ENCODE measurements around the gene HOXB3.

HOXB3 gene

DNA sequence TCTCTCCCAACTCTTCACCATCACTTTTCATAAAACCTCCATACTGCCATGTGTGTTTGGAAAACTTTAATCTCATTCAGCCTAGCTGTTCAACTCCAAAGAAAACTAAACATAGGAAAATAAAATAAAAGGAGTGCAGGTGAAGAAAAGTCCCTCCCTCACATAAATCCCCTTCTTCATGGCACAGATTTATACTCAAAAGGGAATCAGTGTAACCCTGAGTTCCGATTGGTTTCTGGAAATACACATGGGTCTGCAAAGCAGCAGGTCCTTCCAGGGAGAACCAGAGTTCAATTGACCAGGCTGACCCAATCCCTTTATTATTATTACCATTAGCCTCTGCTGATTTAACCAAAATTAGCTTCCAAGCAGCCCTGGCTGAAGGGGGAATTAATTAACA, 36.2 kb downstream of the HOXB3 start:
- Histone ChIP-seq H3K4me1 (ENCODE audit: control insufficient read depth, insufficient read depth, low read length) (peaks cover 59% of the 10 kb centered on the region), H3K36me3 (ENCODE audit: control insufficient read depth in 2 of 2, insufficient read depth in 1 of 2, low read length in 2 of 2) (peaks cover 20 to 60% of the 10 kb centered on the region in 2 experiments), H3K27ac (ENCODE audit: extremely low read depth, low read depth, low read length) (peak overlapping the region; percentile 97; the same call in 1 of the 2 replicates), H3K4me3 (ENCODE audit: low read depth, low read length) (no peak overlapping the region), H3K9me3 (ENCODE audit: control insufficient read depth, insufficient read depth, low read depth, low read length) (no peaks in the 10 kb centered on the region)
- ChIA-PET POLR2A (interaction anchor here (3.0 kb wide), 1 partner anchor 23 kb away, joined by 26 read pairs; no protein-coding TSS in a partner anchor), CTCF (interaction anchor here (0.7 to 1.2 kb wide), 2 partner anchors 34 to 67 kb away, joined by 5 read pairs; no protein-coding TSS in a partner anchor)
- TF ChIP-seq ZSCAN16 (tag by site-specific recombination; IDR thresholded peaks at IDR 0.05) (no peak), ZNF366 (tag by site-specific recombination; conservative IDR thresholded peaks at IDR 0.05) (0 out of 2 replicates have a peak, but pooled peaks have one; percentile 17), ZNF155 (tag by site-specific recombination; IDR thresholded peaks at IDR 0.05) (no peak), ZNF785 (tag by site-specific recombination; IDR thresholded peaks at IDR 0.05) (no peak), ZSCAN30 (tag by site-specific recombination; IDR thresholded peaks at IDR 0.05) (no peak), GFI1B (tag by site-specific recombination; IDR thresholded peaks at IDR 0.05) (peak; percentile 19; the same call in 1 of the 2 replicates), ZNF274 (IDR thresholded peaks at IDR 0.05; ENCODE audit: low read length) (no peak), ZNF274 (tag by site-specific recombination; IDR thresholded peaks at IDR 0.05; ENCODE audit: borderline replicate concordance) (no peak), HOXC10 (CRISPR knock-in tag; IDR thresholded peaks at IDR 0.05) (no peak)
- TF ChIP-seq, protein P1, sequence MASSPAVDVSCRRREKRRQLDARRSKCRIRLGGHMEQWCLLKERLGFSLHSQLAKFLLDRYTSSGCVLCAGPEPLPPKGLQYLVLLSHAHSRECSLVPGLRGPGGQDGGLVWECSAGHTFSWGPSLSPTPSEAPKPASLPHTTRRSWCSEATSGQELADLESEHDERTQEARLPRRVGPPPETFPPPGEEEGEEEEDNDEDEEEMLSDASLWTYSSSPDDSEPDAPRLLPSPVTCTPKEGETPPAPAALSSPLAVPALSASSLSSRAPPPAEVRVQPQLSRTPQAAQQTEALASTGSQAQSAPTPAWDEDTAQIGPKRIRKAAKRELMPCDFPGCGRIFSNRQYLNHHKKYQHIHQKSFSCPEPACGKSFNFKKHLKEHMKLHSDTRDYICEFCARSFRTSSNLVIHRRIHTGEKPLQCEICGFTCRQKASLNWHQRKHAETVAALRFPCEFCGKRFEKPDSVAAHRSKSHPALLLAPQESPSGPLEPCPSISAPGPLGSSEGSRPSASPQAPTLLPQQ (tag by site-specific recombination; IDR thresholded peaks at IDR 0.05) = no peak
- TF ChIP-seq, protein P2, sequence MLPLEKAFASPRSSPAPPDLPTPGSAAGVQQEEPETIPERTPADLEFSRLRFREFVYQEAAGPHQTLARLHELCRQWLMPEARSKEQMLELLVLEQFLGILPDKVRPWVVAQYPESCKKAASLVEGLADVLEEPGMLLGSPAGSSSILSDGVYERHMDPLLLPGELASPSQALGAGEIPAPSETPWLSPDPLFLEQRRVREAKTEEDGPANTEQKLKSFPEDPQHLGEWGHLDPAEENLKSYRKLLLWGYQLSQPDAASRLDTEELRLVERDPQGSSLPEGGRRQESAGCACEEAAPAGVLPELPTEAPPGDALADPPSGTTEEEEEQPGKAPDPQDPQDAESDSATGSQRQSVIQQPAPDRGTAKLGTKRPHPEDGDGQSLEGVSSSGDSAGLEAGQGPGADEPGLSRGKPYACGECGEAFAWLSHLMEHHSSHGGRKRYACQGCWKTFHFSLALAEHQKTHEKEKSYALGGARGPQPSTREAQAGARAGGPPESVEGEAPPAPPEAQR (tag by site-specific recombination; IDR thresholded peaks at IDR 0.05) = no peak
- TF ChIP-seq, protein P3, sequence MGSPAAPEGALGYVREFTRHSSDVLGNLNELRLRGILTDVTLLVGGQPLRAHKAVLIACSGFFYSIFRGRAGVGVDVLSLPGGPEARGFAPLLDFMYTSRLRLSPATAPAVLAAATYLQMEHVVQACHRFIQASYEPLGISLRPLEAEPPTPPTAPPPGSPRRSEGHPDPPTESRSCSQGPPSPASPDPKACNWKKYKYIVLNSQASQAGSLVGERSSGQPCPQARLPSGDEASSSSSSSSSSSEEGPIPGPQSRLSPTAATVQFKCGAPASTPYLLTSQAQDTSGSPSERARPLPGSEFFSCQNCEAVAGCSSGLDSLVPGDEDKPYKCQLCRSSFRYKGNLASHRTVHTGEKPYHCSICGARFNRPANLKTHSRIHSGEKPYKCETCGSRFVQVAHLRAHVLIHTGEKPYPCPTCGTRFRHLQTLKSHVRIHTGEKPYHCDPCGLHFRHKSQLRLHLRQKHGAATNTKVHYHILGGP (tag by site-specific recombination; IDR thresholded peaks at IDR 0.05) = no peak

DNA sequence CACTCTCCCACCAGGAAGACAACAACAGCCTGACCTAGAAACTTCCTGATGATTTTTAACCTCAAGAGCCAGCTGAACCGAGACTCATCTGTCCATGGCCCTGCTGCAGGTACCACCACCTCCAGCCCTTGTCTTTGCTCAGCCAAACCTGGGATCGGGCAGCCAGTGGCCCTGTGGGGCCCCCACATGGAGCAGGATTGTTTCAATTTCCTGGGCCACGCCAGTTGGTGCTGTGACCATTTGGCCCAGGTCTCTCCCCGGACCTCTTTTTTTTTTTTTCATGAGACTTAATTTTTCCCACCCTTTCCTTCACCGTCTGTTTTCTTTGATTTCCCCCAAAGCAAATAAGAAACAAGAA, 36.9 kb downstream of the HOXB3 start:
- Histone ChIP-seq H3K9me3 (ENCODE audit: control insufficient read depth, insufficient read depth, low read depth, low read length) (no peaks in the 10 kb centered on the region), H3K27ac (ENCODE audit: extremely low read depth, low read depth, low read length) (no peak overlapping the region), H3K4me3 (ENCODE audit: low read depth, low read length) (no peak overlapping the region), H3K36me3 (ENCODE audit: control insufficient read depth in 2 of 2, insufficient read depth in 1 of 2, low read length in 2 of 2) (peaks cover 15 to 54% of the 10 kb centered on the region in 2 experiments), H3K4me1 (ENCODE audit: control insufficient read depth, insufficient read depth, low read length) (peaks cover 58% of the 10 kb centered on the region)
- ChIA-PET POLR2A (no interaction called here), CTCF (interaction anchor here (0.7 kb wide), 1 partner anchor 226 kb away, joined by 3 read pairs; no protein-coding TSS in a partner anchor)
- TF ChIP-seq, protein P4, sequence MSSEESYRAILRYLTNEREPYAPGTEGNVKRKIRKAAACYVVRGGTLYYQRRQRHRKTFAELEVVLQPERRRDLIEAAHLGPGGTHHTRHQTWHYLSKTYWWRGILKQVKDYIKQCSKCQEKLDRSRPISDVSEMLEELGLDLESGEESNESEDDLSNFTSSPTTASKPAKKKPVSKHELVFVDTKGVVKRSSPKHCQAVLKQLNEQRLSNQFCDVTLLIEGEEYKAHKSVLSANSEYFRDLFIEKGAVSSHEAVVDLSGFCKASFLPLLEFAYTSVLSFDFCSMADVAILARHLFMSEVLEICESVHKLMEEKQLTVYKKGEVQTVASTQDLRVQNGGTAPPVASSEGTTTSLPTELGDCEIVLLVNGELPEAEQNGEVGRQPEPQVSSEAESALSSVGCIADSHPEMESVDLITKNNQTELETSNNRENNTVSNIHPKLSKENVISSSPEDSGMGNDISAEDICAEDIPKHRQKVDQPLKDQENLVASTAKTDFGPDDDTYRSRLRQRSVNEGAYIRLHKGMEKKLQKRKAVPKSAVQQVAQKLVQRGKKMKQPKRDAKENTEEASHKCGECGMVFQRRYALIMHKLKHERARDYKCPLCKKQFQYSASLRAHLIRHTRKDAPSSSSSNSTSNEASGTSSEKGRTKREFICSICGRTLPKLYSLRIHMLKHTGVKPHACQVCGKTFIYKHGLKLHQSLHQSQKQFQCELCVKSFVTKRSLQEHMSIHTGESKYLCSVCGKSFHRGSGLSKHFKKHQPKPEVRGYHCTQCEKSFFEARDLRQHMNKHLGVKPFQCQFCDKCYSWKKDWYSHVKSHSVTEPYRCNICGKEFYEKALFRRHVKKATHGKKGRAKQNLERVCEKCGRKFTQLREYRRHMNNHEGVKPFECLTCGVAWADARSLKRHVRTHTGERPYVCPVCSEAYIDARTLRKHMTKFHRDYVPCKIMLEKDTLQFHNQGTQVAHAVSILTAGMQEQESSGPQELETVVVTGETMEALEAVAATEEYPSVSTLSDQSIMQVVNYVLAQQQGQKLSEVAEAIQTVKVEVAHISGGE (tag by site-specific recombination; conservative IDR thresholded peaks at IDR 0.05; ENCODE audit: low read depth) = no peak
- peak; percentile 21; the same call in 1 of the 2 replicates for TF ChIP-seq ZNF394 (tag by site-specific recombination; IDR thresholded peaks at IDR 0.05; ENCODE audit: borderline replicate concordance)
- TF ChIP-seq ZNF114 (tag by site-specific recombination; IDR thresholded peaks at IDR 0.05) = no peak
- no peak for TF ChIP-seq ZNF843 (tag by site-specific recombination; IDR thresholded peaks at IDR 0.05)
- TF ChIP-seq ZSCAN30 (tag by site-specific recombination; IDR thresholded peaks at IDR 0.05) = no peak
- TF ChIP-seq ZNF621 (tag by site-specific recombination; IDR thresholded peaks at IDR 0.05) = no peak
- TF ChIP-seq ZNF555 (tag by site-specific recombination; conservative IDR thresholded peaks at IDR 0.05) = no peak
- no peak for TF ChIP-seq EGR2 (tag by site-specific recombination; IDR thresholded peaks at IDR 0.05; ENCODE audit: low read depth)
- TF ChIP-seq ZNF768 (tag by site-specific recombination; IDR thresholded peaks at IDR 0.05) = no peak
- no peak for TF ChIP-seq ZNF777 (tag by site-specific recombination; IDR thresholded peaks at IDR 0.05; ENCODE audit: borderline replicate concordance)
- no peak for TF ChIP-seq RBAK (tag by site-specific recombination; IDR thresholded peaks at IDR 0.05)
- no peak for TF ChIP-seq ZNF174 (tag by site-specific recombination; IDR thresholded peaks at IDR 0.05)
- peak; percentile 66 for TF ChIP-seq GLIS1 (tag by site-specific recombination; IDR thresholded peaks at IDR 0.05)
- no peak for TF ChIP-seq ZBTB20 (tag by site-specific recombination; IDR thresholded peaks at IDR 0.05)
- TF ChIP-seq ZNF37A (tag by site-specific recombination; IDR thresholded peaks at IDR 0.05) = no peak
- no peak for TF ChIP-seq ZNF155 (tag by site-specific recombination; IDR thresholded peaks at IDR 0.05)
- no peak for TF ChIP-seq IKZF3 (tag by site-specific recombination; IDR thresholded peaks at IDR 0.05)
- no peak for TF ChIP-seq ZNF677 (tag by site-specific recombination; IDR thresholded peaks at IDR 0.05)
- peak; percentile 27; the same call in 1 of the 2 replicates for TF ChIP-seq GLIS2 (tag by site-specific recombination; IDR thresholded peaks at IDR 0.05)

All from HEK293 (cell line).